Mucosa of stomach (tissue), 1 donor: ENCODE results near the gene ARHGAP6.

Experiments used
- H3K27me3 ChIP-seq: one replicate; pipeline ENCODE4 v1.7.0; 2013; ENCODE audit warnings: mild to moderate bottlenecking, low read length; ENCODE audit not compliant: control insufficient read depth, insufficient read depth
- H3K36me3 ChIP-seq: one replicate; pipeline ENCODE4 v1.7.0; 2013; ENCODE audit warnings: low read length; ENCODE audit not compliant: control insufficient read depth, insufficient read depth
- H3K4me1 ChIP-seq: one replicate; pipeline ENCODE4 v1.7.0; 2013; ENCODE audit warnings: mild to moderate bottlenecking, low read length; ENCODE audit not compliant: control insufficient read depth, insufficient read depth
- H3K4me3 ChIP-seq: one replicate; pipeline ENCODE4 v1.7.0; 2013; ENCODE audit warnings: low read length
- H3K9ac ChIP-seq: one replicate; pipeline ENCODE4 v1.7.0; 2013; ENCODE audit warnings: mild to moderate bottlenecking, low read length, moderate library complexity
- H3K9me3 ChIP-seq: one replicate; pipeline ENCODE4 v1.7.0; 2013; ENCODE audit warnings: mild to moderate bottlenecking, low read length, moderate library complexity; ENCODE audit not compliant: control insufficient read depth
- donor health status: Pancreatic carcinoma.

The ARHGAP6 gene

DNA sequence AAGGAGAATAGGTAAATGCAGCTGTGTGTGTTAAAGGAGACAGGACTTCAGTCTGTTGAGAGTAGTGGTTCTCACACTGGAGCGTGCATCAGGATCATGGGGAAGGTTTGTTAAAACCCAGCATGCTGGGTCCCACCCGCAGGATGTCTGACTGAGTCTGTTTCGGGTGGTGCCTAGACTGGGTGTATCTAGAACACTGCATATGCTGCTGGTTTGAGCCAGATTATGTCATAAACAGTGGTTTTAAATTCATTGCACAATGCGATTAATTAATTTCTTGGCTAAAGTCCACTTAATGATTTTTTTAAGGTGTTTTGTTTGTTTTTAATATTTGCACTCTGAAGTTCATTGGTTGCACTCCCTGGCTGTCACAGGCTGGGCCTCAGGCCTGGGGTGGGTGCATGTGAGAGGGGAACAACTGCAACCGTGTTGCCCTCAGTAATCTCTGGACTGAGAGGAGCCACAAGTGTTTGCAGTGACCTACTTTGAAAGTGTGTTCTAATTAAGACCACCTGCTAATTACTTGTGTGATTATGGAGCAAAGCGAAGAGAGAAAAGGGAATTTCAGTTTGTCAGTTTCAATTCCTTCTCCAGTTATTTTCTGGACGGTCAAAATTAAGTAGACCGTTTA lies 546.3 kb downstream of the ARHGAP6 start:
- Histone ChIP-seq H3K4me3 (no peak overlapping the region), H3K9ac (no peak overlapping the region), H3K27me3 (no peaks in the 10 kb centered on the region), H3K4me1 (no peaks in the 10 kb centered on the region), H3K9me3 (no peaks in the 10 kb centered on the region), H3K36me3 (no peaks in the 10 kb centered on the region)

DNA sequence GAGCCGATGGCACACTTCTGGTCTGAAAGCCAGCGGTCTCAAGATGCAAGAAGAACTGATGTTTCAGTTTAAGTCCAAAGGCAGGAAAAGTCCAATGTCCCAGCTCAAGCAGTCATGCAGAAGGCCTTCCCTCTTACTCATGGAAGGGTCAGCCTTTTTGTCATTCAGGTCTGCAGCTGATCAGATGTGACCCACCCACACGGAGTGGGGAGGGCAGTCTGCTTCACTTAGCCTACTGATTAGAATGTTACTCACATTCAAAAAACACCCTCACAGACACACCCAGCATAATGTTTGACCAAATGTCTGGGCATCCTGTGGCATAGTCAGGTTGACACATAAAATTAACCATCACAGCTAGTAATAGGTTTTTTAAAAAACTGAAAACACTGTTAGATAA lies 548.0 kb downstream of the ARHGAP6 start:
- Histone ChIP-seq H3K4me3 (no peak overlapping the region), H3K36me3 (no peaks in the 10 kb centered on the region), H3K4me1 (peaks cover 8% of the 10 kb centered on the region), H3K27me3 (no peaks in the 10 kb centered on the region), H3K9me3 (no peaks in the 10 kb centered on the region), H3K9ac (no peak overlapping the region)

DNA sequence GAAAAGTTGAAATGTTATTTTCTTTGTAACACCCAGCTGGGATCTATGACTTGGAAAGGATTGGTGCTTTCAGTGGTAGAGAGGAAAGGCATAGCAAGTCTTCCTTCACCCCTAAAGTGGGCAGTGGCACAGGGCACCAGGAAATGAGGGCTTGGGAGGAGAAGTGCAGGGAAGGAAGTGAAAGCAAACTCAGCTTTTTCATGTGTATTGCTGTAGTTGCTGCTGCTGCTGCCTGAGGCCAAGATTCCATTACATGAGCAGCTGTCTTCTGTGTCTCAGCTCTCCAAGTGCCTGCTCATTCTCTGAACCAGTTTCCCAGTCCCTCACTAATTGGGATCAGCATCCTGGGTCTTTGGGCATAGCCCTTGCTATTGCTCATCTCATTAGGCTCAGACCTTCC lies 552.0 kb downstream of the ARHGAP6 start:
- no peaks in the 10 kb centered on the region for H3K9me3 ChIP-seq
- H3K4me1 ChIP-seq: peaks cover 11% of the 10 kb centered on the region
- no peaks in the 10 kb centered on the region for H3K36me3 ChIP-seq
- H3K4me3 ChIP-seq: no peak overlapping the region
- no peak overlapping the region for H3K9ac ChIP-seq
- H3K27me3 ChIP-seq: no peaks in the 10 kb centered on the region

DNA sequence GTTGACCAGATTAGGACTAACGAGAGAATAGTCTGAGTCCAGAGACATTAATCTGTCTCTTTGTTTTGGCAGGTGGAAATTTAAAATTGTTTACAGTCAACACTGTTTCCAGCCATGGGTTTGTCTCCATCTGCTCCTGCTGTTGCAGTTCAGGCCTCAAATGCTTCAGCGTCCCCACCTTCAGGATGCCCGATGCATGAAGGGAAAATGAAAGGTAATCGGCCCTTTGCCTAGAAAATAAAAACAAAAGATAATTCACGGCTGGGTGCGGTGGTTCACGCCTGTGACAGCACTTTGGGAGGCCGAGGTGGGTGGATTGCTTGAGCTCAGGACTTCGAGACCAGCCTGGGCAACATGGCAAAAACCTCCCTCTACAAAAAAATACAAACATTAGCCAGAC lies 553.8 kb downstream of the ARHGAP6 start:
- Histone ChIP-seq H3K9ac (peak overlapping the region; percentile 93), H3K9me3 (no peaks in the 10 kb centered on the region), H3K4me3 (no peak overlapping the region), H3K27me3 (no peaks in the 10 kb centered on the region), H3K4me1 (peaks cover 11% of the 10 kb centered on the region), H3K36me3 (no peaks in the 10 kb centered on the region)

DNA sequence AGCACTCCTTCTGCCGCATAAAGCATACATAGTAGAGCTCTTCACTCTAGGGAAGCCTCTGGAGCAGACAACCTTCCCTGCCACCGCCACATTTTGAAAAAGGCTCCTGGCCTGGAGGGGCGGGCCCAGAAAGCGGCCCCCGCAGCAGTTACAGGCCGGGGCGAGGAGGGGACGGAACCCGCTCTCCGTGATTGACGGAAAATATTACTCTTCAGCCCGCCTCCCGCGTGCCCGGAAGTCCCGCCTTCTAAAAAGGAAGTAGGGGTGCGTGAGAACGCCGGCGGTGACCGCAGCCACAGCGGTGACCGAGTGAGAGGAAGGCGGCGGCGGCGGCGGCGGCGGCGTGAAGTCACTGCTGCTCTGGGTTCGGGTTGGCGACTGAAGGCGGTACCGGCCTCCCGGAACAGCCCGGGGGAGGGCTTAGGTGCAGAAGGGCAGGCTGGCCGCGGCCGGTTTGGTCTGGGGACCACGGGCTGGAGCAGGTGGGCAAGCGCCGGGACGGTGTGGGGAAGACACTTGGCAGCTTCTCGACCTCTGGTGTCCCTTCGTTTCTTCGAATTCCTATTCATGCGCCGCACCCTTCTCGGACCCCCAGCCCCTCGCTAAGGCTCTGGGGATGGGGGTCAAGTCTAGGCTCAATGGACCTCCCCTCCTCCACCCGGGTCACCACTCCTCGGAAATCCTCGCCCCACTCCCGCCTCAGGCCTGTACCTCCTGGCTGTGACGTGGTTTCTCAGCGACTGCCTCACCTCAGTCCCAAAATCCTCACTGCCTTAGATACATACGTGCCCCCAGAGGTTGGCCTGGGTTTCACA lies 554.5 kb downstream of the ARHGAP6 start, which contains the start of gene HCCS:
Gene HCCS (plus strand): TSS at position 296 of the 815 bp plus-strand sequence. CDS start 729 bp downstream, outside the sequence.
- Histone ChIP-seq H3K9me3 (no peaks in the 10 kb centered on the region), H3K36me3 (no peaks in the 10 kb centered on the region), H3K9ac (peak within 1 kb of the TSS; percentile 93), H3K4me1 (peaks cover 11% of the 10 kb centered on the region), H3K27me3 (no peaks in the 10 kb centered on the region), H3K4me3 (peak within 1 kb of the TSS; percentile 56)

DNA sequence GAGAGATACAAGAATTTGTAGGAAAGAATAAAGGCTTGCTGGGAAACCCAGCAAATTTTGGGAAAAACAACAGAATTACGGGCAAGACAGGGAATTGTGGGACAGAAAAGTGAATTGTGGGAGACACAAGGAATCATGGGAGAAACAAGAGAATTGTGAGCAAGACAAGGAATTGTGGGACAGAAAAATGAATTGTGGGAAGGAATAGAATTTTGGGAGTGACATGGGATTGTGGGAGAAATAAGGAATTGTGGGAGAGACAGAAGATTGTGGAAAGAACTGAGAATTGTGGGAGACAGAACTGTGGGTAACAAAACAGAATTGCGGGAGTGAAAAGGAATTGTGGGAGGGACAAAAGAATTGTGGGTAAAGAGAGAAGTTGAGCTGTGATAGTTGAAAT lies 555.8 kb downstream of the ARHGAP6 start:
- no peak overlapping the region for H3K9ac ChIP-seq
- no peaks in the 10 kb centered on the region for H3K36me3 ChIP-seq

DNA sequence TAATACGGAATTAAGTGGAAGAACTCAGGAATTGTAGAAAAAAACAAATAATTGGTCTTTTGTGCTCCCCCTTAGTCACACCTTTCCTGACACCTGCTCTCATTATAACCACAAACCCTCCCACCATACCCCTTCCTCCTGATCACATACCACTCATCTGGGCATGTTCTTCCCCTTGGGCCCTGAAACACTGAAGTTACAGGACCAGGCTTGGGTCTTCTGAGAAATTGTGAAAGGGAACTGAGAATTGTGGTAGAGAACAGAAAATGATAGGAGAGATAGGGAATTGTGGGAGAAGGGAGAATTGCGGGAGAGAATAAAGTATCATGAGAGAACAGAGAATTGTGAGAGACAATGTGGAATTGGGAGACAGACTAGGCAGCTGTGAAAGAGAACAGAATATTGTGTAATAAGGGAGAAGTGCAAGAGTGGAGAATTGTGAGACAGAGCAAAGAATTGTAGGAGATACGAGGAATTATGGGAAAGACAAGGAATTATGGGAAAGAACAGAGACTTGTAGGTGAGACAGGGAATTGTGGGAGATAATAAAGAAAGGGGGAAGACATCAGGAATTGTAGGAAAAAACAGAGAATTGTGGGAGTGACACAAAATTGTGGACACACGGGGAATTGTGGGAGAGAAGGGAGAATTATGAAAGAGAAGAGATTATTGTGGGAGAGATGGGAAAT lies 557.3 kb downstream of the ARHGAP6 start:
- H3K4me1 ChIP-seq: peaks cover 7% of the 10 kb centered on the region
- no peak overlapping the region for H3K4me3 ChIP-seq
- H3K36me3 ChIP-seq: no peaks in the 10 kb centered on the region
- no peaks in the 10 kb centered on the region for H3K9me3 ChIP-seq
- H3K9ac ChIP-seq: no peak overlapping the region
- no peaks in the 10 kb centered on the region for H3K27me3 ChIP-seq

More for the DNA sequence above, 555.8 kb downstream of the ARHGAP6 start:
- no peaks in the 10 kb centered on the region for H3K27me3 ChIP-seq
- H3K4me1 ChIP-seq: peaks cover 11% of the 10 kb centered on the region
- H3K9me3 ChIP-seq: no peaks in the 10 kb centered on the region
- H3K4me3 ChIP-seq: no peak overlapping the region

DNA sequence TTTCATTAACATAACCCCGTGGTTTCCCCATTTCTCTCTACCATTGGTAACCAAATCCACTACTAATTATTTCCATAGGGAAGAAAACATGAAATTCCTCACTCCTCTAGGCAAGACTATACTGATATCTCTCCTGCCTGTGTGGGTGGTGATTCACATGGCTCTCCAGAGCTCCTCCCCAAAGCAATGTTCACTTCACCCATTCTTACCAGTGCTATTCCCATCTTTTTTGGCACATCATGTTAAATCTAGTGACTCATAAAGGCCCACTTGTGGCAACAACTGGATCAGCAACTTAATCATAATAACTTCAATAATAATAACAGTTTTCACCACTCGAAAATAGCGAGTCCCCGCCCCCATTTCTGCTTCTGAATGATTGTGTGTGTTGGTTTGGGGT lies 560.6 kb downstream of the ARHGAP6 start:
- Histone ChIP-seq H3K4me3 (no peak overlapping the region), H3K4me1 (peaks cover 7% of the 10 kb centered on the region), H3K9me3 (no peaks in the 10 kb centered on the region), H3K9ac (no peak overlapping the region), H3K36me3 (no peaks in the 10 kb centered on the region), H3K27me3 (no peaks in the 10 kb centered on the region)

DNA sequence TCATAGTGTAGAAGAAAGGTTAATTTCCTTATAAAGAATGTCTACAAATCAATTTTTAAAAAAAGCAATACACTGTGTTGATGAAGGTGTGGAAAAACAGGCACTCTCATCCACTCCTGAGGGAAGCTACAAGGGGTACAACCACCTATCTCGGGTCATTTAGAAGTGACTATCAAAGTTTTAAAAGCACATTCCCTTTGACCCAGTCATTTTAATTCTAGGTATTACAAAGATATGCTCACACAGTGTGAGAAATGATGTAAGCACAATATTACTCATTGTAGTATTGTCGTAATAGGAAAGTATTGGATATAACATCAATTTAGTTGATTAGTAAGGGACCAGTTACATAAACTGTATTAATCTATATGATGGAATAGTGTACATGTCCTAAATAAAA lies 562.0 kb downstream of the ARHGAP6 start:
- H3K9ac ChIP-seq: no peak overlapping the region
- no peaks in the 10 kb centered on the region for H3K9me3 ChIP-seq
- H3K27me3 ChIP-seq: no peaks in the 10 kb centered on the region
- H3K4me1 ChIP-seq: peaks cover 8% of the 10 kb centered on the region
- no peaks in the 10 kb centered on the region for H3K36me3 ChIP-seq
- no peak overlapping the region for H3K4me3 ChIP-seq

DNA sequence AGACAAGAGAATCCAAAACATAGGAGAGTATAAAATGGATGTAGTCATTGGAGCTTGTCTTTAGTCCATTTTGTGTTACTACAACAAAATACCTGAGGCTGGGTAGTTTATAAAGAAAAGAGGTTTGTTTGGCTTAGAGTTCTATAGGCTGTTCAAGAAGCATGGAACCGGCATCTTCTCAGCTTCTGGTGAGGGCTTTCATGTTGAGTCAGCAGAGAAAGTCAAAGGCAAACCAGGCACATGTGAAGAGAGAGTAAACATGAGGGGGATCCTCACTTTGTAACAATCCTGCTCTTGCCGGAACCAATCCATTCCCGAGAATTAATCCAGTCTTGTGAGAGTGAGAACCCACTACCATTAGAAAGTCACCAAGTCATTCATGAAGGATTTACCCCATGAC lies 562.7 kb downstream of the ARHGAP6 start:
- Histone ChIP-seq H3K27me3 (no peaks in the 10 kb centered on the region), H3K9me3 (no peaks in the 10 kb centered on the region), H3K4me3 (no peak overlapping the region), H3K9ac (no peak overlapping the region), H3K36me3 (no peaks in the 10 kb centered on the region), H3K4me1 (peaks cover 8% of the 10 kb centered on the region)

DNA sequence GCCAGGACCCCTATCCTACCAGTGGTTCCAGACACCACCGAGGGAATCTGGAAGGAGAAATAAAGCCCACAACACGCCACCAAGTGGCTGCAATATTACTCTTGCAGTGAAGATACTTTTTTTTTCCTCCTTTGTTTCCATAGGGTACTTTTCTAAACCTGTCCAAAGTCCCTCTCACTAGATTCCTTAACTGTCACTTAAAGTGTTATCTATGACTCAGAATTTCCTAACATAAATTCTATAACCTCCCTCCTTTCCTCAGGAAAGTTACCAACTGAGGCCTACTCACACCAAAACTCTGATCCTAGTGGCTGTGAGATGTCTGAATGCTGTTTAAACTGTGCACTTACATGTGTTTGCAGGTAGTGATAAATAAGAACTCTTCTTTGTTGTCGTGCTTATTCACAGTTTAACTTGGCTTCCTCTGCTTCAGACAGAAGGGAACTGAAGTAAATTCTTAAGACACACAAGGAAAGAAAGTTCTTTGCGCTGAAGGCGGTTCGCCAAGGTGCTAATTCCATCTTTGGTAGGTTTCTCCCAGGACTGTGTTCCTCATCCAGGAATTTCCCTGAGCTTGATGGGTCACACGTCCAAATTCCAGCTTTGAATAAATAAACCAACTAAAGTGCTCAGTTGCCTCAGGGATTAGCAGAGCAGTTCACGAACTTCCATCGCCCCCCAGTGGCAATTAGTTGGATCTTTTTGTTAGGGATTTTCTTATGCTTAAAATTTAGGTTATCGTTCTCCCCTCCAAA lies 565.3 kb downstream of the ARHGAP6 start:
- Histone ChIP-seq H3K27me3 (no peaks in the 10 kb centered on the region), H3K4me1 (peaks cover 8% of the 10 kb centered on the region), H3K36me3 (no peaks in the 10 kb centered on the region), H3K9ac (no peak overlapping the region), H3K9me3 (no peaks in the 10 kb centered on the region), H3K4me3 (no peak overlapping the region)
